ENCODE data around the gene IFT25.

DNA sequence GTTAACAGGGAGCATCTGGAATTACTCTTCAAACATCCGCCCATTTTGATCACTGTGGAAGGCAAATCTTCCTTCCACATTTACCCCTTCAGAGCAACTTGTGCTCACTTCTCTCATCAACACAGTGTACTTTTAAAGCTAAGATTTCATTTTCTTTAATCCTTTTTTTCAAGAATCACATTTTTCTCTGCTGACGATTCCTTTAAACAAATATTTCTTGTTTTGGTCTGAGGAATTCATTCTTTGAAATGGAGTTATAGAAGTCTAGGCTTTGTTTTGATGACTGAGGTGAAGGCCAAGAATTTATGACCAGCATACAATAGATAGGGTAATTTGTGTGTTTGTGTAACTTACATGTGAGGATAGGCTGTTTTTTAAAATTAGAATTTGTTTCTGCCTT, 26.2 kb upstream of the IFT25 start:
- TF ChIP-seq, protein P1, sequence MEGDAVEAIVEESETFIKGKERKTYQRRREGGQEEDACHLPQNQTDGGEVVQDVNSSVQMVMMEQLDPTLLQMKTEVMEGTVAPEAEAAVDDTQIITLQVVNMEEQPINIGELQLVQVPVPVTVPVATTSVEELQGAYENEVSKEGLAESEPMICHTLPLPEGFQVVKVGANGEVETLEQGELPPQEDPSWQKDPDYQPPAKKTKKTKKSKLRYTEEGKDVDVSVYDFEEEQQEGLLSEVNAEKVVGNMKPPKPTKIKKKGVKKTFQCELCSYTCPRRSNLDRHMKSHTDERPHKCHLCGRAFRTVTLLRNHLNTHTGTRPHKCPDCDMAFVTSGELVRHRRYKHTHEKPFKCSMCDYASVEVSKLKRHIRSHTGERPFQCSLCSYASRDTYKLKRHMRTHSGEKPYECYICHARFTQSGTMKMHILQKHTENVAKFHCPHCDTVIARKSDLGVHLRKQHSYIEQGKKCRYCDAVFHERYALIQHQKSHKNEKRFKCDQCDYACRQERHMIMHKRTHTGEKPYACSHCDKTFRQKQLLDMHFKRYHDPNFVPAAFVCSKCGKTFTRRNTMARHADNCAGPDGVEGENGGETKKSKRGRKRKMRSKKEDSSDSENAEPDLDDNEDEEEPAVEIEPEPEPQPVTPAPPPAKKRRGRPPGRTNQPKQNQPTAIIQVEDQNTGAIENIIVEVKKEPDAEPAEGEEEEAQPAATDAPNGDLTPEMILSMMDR (IDR thresholded peaks at IDR 0.05 in 8 of 11, conservative IDR thresholded peaks at IDR 0.05 in 3 of 11), result no peak
- no peak for TF ChIP-seq POLR2AphosphoS5 (IDR thresholded peaks at IDR 0.05)
